ENCODE results near the gene RBM20.
"Not testable (repeated sequence)": the region's sequence is repeated elsewhere in the genome, so short reads cannot be mapped to it uniquely, and the experiment has no call there.

RBM20 gene

DNA sequence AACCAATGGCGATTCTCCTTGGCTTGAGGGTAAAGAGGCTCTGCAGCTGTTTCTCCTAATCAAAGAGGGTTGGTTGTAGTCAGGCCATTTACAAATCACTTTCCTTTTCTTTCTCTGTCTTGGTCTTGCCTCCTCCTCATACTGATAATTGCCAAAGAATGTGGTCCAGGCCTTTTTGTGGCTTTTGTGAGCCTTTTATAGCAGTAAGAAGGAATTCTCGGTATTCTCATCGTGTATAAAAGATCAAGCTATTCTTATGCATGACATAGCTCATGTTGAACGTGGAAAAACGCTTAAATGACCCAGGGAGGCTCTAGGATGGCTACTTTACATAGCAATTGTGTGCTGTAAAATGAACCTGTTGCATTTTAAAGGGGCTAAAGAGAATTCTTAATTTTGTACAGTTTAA, 62.6 kb downstream of the RBM20 start:
- no peak for DNase-seq

DNA sequence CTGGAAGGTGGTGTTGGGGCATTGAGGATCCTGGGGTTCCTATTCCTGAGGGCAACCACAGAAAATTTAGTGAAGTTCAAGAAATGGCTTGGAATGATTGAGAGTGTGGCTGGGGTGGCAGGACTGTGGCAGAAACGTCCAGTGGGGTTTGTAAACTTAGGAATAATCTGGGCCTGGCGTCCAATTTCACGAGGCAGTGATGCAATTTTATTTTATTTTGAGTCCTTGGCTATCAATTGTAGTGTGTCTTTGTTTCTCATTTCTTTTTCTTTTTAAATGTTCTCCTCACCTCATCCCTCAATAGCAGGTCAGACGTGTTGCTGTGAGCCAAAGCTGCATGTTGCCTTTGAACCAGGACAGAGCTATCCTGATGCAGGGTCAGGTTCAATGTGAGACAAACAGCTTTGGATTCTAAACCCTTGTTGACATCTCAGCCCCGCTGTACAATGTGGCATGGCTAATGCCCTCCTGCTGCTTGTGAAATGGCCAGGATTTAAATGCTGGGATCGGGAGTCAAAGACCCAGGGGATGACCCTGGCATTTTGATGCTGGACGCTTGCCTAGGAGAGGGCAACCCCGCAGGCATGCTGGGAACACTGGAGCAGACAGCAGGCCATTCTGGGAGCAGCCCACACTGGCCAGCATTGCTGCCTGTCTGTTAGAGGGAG, 64.8 kb downstream of the RBM20 start:
- DNase-seq: no peak

DNA sequence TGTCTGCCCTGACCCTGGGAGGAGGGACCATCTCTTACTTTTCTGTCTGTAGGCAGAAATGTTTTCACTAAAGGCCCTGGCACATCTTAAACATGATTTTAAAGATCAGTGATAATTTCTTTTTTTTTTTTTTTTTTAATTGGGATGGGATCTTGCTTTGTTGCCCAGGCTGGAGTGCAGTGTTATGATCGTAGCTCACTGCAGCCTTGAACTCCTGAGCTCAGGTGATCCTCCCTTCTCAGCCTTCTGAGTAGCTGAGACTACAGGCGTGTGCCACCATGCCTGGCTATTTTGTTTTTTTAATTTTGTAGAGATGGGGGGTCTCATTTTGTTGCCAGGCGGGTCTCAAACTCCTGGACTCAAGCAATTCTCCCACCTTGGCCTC, 65.3 kb downstream of the RBM20 start:
- DNase-seq: no peak

DNA sequence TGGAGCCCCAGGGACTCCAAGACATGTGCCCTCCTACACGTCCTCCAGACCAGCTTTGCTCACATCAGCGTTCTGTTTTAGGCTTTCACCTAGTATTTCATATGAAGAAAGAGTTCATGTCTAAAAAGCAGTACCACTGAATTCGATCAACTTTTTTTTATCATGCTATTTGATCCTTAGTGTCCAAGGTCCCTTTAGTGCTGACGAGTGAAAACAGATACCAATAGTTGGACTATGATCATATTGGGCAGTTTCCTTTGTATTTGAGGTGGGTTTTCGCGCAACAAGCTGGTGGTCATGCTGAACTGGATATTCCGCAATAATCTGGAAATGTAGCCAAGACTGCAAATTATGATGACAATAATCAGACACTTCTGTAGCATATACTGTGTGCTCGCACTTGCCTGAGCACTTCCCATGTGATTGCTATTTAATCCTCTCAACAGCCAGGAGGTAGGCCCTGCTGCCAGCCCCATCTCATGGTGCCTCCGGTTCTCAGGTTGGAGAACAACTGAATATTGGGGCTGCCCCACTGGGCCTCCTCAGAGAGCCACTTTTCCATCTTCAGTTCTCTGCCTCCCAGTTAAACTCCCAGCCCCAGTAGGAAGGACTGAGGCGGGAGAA, 65.9 kb downstream of the RBM20 start:
- no peak for DNase-seq

DNA sequence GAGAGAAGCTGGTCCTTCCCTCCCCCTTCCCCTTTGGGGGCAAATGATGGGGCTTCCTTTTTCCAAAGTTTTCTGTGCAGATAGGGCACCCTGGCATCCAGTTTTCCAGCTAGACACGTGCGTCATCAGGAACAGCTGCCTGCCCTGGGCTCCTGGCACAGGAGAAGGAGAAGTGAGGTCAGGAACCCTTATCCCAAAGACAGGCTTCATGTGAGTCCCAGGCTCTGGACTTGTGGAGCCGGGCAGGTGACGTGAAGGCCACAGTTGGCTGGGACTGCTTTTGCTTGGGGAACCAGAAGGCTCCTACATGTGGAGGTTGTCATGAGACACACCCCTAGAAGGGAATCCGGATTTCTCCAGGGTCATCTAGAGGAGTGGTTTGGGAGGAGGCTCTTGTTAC, 66.5 kb downstream of the RBM20 start:
- DNase-seq: no peak

DNA sequence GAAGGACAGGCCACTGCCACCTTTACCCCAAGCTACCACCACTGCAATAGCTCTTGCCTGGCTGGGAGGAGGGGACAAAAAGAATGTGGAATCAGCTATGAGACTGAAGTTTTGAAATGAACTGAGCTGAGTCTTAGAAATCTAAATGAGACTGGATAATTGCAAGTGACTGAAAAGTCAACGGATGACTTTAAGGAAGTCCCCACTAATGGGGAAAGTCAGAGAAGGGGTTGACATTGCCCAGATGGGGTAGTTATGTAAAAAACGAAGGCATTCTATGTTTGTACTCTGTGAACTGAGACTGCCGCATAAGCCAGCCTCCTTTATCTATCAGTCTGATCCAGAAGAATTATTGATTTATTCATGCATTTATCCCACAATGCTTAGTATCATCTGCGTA, 67.2 kb downstream of the RBM20 start:
- DNase-seq: no peak

DNA sequence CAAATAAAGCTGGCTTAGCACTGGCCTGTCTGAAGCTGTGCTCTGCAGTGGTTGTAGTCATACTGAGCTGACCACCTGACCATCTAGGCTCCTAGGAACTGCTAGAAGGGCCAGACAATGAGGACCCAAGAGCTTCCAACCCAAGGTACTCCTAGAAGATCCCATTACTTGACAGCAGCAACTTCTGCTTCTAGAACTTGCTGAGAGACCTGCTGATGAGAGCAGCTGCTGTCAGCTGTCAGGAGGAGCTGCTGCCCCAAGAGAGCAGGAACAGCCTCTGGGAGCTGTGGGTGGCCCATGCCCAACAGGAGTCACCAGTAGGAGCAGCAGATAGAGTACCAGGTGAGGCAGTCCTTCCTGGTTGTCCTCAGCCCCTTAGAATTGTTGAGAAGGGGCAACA, 70.2 kb downstream of the RBM20 start:
- DNase-seq: no peak

DNA sequence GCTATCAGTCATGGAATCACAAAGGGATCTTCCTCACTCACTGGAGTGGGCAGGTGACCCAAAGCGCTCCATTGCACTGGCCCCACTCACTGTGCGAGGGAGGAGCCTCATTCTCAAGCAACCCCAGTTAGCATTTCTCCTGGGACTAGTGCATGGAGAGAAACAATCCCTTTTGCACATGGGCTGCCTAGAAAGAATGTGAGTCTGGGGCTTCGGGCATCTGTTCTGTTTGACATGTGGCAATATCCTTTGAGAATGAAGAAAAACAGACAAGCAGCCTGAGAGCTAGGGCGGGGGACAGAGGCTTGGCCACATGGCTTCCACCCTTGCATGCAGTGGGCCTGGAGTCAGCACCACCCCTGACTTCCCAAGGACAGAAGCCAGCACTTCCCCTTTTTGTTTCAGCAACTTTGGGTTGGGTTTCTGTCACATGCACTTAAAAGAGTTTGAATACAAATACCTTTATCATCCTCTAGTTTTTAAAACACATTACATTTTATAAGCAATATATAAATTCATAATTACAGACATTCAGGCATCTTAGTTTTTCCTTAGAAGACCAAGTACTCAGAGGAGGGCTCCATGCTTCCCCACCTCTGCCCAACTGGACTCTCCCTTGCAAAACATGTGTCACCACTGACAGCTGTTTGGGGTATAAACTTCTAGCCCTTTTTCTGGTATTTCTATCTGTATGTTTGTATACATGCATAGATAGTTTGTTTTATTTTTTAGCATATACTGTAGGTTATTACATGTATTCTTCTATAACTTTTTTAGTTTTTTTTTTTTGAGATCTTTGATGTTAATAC, 73.8 kb downstream of the RBM20 start:
- DNase-seq: peak; percentile 38

DNA sequence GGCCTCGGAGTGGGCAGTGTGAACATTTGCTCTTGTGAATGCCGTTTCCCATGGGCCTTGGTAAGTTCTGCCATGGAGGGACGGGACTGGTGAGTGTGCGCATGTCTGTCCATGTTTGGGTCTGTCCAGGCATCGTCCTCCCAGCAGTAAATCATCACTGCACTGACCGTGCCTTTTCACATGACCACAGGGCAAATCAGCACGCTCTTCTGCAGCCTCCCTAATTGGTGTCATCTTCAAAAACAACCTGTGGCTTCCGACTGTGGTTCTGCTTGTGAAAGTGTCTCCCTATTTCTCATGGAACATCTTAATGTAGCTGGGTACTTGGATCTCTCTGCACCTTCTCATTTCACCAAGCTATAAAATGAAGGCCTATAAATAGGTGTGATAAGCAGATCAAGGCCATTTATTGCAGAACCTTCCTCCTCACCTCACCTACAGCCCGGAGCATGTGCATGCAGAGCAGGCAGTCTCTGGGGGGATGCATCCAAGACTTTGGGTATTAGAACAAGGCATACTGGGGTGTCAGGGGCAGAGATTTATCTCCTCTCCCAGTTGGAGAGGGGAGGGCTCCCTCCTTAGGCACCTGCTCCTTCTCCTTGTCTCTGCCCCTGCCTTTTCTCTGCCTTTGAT, 77.4 kb downstream of the RBM20 start:
- no peak for DNase-seq

DNA sequence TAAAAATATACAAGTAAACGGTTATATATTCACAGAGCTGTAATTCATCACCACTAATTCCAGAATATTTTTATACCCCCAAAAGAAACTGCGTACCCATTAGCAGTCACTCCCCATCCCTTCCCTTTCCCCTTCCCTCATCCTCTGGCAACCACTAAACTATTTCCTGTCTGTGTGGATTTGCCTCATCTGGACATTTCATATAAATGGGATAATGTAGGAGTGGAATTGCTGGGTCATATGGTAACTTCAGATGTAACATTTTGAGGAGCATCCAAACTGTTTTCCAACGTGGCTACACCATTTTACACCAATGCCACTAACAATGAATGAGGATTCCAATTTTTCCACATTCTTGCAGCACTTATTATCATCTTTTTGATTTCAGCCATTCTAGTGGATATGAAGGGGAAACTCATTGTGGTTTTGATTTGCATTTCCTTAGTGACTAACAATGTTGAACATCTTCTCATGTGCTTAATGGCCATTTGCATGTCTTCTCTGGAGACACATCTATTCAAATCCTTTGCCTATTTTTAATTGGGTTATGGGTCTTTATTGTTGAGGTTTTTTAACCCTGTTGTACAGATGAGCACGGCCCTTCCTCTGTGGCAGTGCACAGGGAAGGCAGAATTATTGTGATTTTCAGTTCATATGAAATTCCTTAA, 79.2 kb downstream of the RBM20 start:
- DNase-seq: no peak

DNA sequence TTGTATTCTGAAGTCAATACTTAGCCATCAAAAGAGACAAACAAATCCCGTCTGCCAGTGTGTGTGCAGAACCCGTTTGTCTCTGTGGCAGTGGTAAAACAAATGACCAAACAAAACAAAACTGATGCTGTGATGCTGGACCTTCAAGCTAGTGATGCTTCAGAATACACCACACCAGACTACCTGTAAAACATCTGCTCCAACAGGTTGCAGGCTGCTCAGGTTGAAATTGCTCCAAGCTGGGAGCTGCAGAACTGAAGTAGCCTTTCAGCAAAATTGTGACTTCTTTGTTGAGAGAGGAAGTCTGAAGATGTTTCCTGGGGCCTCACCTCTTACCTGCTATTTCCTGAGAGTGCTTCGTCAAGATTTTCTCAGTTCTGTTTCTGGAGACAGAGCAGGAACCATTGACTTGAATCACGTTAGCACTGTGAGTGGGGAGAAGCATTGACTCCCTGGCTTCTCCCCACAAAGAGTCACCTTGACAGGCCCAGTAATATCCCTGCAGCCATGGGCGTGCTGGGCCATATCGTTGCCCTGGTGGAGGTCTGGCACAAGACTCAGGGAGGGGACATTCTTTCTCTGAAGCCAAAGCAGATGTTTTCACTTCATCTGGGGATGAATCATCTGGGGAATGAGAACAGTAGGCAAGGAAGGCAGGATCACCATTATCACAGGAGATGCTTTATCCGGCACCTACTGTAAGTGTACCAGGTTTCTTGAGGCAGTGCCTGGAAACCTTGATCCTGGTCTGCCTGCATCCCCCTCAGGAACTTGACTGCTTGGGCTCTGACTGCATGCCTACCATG, 80.2 kb downstream of the RBM20 start:
- DNase-seq: no peak

DNA sequence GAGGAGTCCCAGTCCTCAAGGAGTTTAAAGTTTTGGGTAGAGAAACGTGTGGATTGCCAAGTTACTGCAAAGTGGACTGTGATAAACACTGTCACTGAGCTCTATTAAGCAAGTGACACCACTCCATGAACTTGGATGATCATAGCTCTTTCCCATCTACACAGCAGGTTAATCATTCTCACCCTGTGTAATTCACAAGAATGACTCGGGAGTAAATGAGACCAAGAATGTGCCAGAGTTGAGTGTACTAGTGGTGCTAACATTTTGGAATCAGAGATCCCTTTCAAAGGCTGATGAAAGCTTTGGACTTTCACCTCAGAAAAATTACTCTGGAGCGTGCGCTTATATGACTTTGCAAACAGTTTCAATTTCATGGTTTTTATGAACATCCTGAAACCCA, 80.8 kb downstream of the RBM20 start:
- DNase-seq: no peak

DNA sequence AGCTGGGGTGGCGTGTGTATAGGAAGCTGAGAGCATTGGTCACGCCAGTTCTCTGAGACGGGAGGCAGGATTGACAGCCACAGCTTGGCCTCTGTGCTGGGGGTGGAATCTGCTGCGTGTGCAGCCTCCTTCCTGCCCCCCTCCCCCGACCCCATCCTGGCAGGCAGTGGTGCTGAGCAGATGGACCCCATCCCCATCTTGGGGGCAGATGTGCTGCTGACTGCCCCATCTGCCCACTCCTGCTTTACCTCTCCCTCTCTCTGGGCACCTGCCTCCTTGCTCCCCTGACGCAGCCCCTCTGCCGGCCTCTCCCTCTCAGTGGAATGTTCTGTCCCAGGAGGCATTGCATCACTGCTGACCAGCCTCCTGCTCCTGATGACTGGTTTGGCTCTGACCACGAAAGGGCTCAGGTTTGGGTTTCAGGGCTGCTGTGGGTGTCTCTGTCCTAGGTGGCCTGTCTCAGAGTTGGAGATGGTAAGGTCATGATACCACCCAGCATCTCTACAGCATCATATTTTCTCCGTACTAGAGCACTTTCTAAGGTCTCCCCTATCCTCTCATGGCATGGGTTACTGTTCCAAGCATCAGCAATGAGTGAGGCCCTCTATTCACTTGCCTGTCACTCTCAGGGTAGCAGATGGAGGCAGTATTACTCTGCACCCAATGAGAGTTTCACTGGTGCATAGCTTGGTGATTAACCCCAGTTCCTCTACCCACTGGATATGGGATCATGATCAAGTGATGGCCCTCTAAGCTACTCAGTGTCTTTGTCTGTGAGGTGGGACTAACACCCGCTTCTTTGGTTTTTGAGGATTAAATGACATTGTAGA, 81.9 kb downstream of the RBM20 start:
- DNase-seq: no peak

DNA sequence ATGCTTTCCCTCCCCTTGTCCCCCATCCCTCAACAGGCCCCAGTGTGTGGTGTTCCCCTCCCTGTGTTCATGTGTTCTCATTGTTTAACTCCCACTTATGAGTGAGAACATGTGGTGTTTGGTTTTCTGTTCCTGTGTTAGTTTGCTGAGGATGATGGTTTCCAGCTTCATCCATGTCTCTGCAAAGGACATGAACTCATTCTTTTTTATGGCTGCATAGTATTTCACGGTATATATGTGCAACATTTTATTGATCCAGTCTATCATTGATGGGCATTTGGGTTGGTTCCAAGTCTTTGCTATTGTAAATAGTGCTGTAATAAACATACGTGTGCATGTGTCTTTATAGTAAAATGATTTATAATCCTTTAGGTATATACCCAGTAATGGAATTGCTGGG, 83.6 kb downstream of the RBM20 start:
- DNase-seq: not testable (repeated sequence)

DNA sequence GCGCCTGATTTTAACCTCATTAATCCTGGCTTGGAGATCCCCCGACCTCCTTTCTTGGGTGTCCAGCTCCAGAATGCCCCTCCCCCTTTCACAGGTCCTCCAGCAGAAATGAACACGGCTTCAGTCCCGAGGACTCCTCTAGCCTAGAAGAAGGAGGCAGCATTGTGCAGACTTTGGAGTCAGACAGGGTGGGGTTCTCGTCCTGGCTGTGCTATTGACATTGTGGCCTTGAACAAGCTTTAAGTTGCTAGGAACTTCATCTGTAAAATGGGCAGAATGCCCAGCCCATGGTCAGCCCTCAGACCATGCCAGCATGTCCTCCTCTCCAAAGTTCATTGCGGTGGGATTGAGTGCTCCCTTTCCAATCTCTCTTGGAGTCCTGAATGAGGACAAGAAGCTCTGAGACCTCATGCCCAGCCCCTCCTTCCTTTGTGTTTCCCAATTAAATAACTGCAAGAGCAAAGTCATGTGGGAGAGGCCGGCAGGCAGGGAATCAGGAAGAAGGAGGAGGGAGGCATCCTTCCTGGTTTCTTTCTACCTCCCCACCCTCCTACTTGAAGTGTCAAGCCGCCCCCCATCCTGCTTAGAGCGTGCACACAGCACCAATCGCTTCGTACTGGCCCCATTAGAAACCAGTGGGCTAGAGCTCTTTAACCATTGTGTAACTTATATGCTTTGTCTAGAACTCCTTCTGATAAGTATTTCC, 86.4 kb downstream of the RBM20 start:
- DNase-seq: no peak

DNA sequence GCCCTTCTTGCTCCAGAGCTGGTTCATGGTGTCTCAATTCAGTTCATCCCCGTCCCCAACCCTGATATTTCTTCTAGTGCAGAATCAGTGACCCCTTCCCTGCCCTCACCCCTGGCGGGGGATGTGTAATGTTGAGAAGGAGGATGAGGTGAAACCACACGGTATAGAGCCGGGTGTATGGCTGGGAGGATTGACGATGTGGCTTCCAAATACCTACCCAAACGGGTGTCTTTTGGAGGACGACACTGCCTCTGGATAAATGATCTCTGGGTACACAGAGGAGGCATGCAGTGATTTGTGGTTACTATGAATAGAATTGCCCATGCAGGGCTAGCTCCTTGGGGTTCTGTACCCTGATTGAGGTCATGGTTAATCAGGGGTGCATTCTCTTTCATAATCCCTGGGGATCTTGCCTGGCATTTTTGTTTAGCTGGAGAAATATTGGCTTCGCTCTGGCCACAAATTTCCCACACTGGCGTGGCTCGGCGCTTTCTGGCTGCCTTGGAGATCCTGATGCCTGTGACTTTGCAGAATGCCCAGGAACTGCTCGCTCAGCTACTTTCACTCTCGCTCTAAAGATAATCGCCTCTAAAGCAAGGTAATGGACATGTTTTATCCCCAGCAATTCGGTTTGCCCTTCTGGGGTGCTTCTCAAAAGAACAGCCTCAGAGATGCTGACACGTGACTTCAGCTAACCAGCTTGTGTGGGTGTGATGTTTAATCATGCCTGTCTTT, 89.2 kb downstream of the RBM20 start:
- DNase-seq: no peak

DNA sequence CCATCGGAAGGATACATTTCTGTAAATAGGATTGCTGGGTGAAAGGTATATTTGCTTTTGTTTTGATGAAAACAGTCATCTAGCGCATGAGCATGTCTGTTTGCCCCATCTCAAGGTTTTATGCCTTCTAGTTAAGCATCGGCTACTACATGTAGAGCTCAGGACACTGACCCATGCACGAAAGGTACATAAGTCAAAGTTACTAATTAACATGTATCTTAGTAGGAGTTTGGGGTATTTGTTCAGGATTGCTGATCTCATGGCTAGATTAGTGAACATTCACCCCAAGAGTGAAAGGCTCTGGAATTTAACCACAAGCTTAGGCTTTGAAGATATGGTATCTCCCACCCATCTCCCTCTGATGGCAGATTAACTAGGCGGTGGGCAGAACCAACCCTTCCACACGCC, 91.5 kb downstream of the RBM20 start:
- DNase-seq: no peak

DNA sequence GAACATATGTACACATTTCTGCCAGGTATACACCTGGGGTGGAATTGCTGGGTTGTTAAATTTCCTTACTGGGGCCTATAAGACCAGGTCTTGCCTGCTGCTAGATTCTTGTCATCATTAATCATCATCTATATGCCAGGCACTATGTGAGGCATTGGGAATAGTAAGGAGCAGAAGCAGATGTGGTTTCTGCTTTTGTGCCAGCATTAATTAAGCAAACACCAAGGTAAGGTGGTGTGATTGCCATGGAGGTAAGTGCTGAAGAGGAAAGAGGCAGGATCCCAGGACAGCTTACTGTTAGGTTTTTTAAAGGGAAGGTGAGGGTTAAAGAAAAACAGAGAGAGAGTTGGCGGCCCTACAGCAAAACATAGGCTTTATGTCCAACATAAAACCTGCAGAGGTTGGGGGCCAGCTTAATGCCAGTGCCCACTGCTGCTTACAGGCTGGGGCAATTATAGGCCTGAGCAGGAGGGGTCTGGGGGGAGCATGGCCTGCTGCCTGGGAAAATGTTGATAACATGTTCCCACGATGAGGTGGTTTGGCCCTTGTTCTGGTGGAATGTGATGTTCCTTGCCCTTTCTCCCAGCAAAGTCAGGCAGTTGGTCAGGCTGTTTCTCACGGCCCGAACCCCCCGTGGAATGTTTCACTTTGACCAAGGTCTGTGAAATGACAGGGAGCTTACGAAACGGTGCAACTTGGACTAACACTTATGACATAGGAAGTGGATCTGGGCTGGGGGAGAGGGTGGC, 93.9 kb downstream of the RBM20 start:
- DNase-seq: no peak

DNA sequence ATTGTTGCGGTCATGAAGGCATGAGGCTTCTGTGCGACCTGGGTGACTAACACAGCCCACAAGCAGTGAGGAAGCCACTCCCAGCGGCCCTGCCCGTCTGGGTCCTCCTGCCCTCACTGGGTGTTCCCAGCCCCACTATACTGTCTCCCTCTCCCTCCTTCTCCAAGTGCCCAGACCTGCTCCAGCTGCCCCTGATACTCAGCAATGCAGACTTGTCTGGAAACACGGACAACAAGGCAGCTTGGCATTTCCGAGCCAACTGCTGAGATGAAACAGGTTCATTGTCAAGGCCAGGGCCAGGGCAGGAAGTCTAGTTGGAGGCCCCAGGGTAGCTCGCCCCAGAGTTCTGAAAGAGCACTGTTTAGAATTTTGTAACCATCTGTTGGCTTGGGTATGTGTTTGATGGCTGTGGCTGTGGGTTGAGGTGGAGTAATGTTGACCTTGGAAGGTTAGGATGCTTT, 95.7 kb downstream of the RBM20 start:
- no peak for DNase-seq

Data from hematopoietic multipotent progenitor cell treated with erythropoietin and hydrocortisone succinate and interleukin-3 and kit ligand, for 8 days (in vitro differentiated cells).